B cell (primary cell): ENCODE measurements around the gene ATRIP. TPM values are rescaled to one million over a fixed set of nuclear protein-coding genes. Genes with fewer than 3 reads are reported as not detected.
"Not testable (repeated sequence)": the region's sequence is repeated elsewhere in the genome, so short reads cannot be mapped to it uniquely, and the experiment has no call there.

Experiments used
- ATAC-seq: fragments of 200-7000 bp; cut with Tn5 transposase; one replicate; pipeline ENCODE4 v1.10.0; 2021; ENCODE audit warnings: low read depth, mild to moderate bottlenecking, moderate number of reproducible peaks, moderate library complexity
- CTCF ChIA-PET: fragments of 350-600 bp; sonication (Branson Sonifier 250); formaldehyde crosslinking; loops from one replicate; lab custom pipeline; 2021; ENCODE audit warnings: antibody characterized with exemption, inconsistent platforms; lab: Charles Lee
- POLR2A ChIA-PET: fragments of 350-600 bp; sonication (Branson Sonifier 250); formaldehyde crosslinking; loops from one replicate; lab custom pipeline; 2021; ENCODE audit warnings: antibody characterized with exemption; lab: Charles Lee
- DNase-seq: peaks from one replicate; pipeline ENCODE4 v3.0.0; 2013
- H2AFZ ChIP-seq: 2 replicates; pipeline ENCODE4 v1.6.1; 2012; ENCODE audit warnings: mild to moderate bottlenecking, low read depth, low read length; ENCODE audit not compliant: insufficient read depth, poor library complexity, severe bottlenecking
- H3K27ac ChIP-seq, 2 donors: 1 replicate in 1 of 2; 2 replicates in 1 of 2; pipeline ENCODE4 v1.5.1; 2012 to 2013; ENCODE audit warnings: low read length in 2 of 2, mild to moderate bottlenecking in 2 of 2, moderate library complexity in 1 of 2
- H3K27me3 ChIP-seq, 4 experiments: fragments of 200-600 bp in 1 of 4; sonication (generic) in 1 of 4; replicated peaks in 1 of 4; 1 replicate in 2 of 4; 2 replicates in 2 of 4; pipeline versions ENCODE4 v1.6.1 to v1.7.0; 2013 to 2016; ENCODE audit warnings: low read length in 3 of 4, mild to moderate bottlenecking in 2 of 4, mixed read lengths in 1 of 4, moderate library complexity in 1 of 4; ENCODE audit not compliant: insufficient read depth in 4 of 4, control insufficient read depth in 3 of 4; ENCODE audit errors: control extremely low read depth in 1 of 4
- H3K36me3 ChIP-seq, 2 experiments: replicated peaks in 1 of 2; 1 replicate in 1 of 2; 2 replicates in 1 of 2; pipeline versions ENCODE4 v1.6.1 to v1.7.1; 2013; ENCODE audit warnings: low read length in 1 of 2; ENCODE audit not compliant: insufficient read depth in 2 of 2, control insufficient read depth in 1 of 2; ENCODE audit errors: control extremely low read depth in 1 of 2, extremely low read depth in 1 of 2
- H3K4me1 ChIP-seq, 2 donors: fragments of 200-600 bp in 1 of 2; sonication (generic) in 1 of 2; 1 replicate in 1 of 2; 2 replicates in 1 of 2; pipeline versions ENCODE4 v1.5.1 to v1.6.1; 2013 to 2017; ENCODE audit warnings: low read length in 2 of 2; ENCODE audit not compliant: control insufficient read depth in 2 of 2, insufficient read depth in 2 of 2
- H3K4me2 ChIP-seq: replicated peaks from 2 replicates; pipeline ENCODE3; 2012; ENCODE audit warnings: mild to moderate bottlenecking, low read depth, low read length; ENCODE audit not compliant: poor library complexity, severe bottlenecking
- H3K4me3 ChIP-seq, 5 experiments: fragments of 200-600 bp in 1 of 5; sonication (generic) in 1 of 5; 1 replicate in 3 of 5; 2 replicates in 2 of 5; pipeline versions ENCODE4 v1.5.1 to v1.7.0; 2011 to 2016; ENCODE audit warnings: low read length in 4 of 5, mild to moderate bottlenecking in 4 of 5, low read depth in 2 of 5, control low read depth in 1 of 5, moderate library complexity in 1 of 5; ENCODE audit not compliant: insufficient read depth in 1 of 5; ENCODE audit errors: control extremely low read depth in 1 of 5, extremely low read depth in 1 of 5
- H3K79me2 ChIP-seq: fragments of 200-600 bp; sonication (generic); one replicate; pipeline ENCODE4 v1.6.0; 2016; ENCODE audit warnings: low read length; ENCODE audit not compliant: control insufficient read depth, insufficient read depth
- H3K9ac ChIP-seq: fragments of 200-600 bp; sonication (generic); 2 replicates; pipeline ENCODE4 v1.6.1; 2017; ENCODE audit warnings: mild to moderate bottlenecking, low read length, moderate library complexity
- H3K9me3 ChIP-seq, 3 donors: one replicate each; pipeline versions ENCODE4 v1.6.1 to v1.7.1; 2013; ENCODE audit warnings: low read length in 2 of 3; ENCODE audit not compliant: control insufficient read depth in 2 of 3, insufficient read depth in 1 of 3; ENCODE audit errors: control extremely low read depth in 1 of 3
- H4K20me1 ChIP-seq: 2 replicates; pipeline ENCODE4 v1.6.0; 2012; ENCODE audit warnings: mild to moderate bottlenecking, low read length; ENCODE audit not compliant: insufficient read depth, control insufficient read depth, poor library complexity, severe bottlenecking
- H3K27ac Mint-ChIP-seq: one replicate; pipeline ENCODE4 v1.8.0; 2021; ENCODE audit warnings: mixed read lengths
- H3K27me3 Mint-ChIP-seq: one replicate; pipeline ENCODE4 v1.8.0; 2021; ENCODE audit warnings: mixed read lengths
- H3K4me1 Mint-ChIP-seq: one replicate; pipeline ENCODE4 v1.8.0; 2021; ENCODE audit warnings: mixed read lengths
- H3K4me3 Mint-ChIP-seq: one replicate; pipeline ENCODE4 v1.8.0; 2021; ENCODE audit warnings: mixed read lengths
- H3K9me3 Mint-ChIP-seq: one replicate; pipeline ENCODE4 v1.8.0; 2022; ENCODE audit warnings: mixed read lengths; ENCODE audit not compliant: insufficient read depth
- CTCF ChIP-seq: fragments of 200-600 bp; IDR thresholded peaks from one replicate; pipeline ENCODE4 v1.8.0; 2022; ENCODE audit warnings: antibody characterized with exemption, mild to moderate bottlenecking
- EZH2 ChIP-seq: IDR thresholded peaks from 2 replicates; pipeline ENCODE4 v1.6.1; 2012; ENCODE audit warnings: borderline replicate concordance, low read depth, mild to moderate bottlenecking, moderate library complexity, low read length; ENCODE audit not compliant: insufficient read depth, poor library complexity, severe bottlenecking
- WGBS: methylation state at CpG from one replicate; pipeline ENCODE4 v1.1.5; 2013; ENCODE audit warnings: missing lambda C conversion rate; ENCODE audit not compliant: insufficient coverage; 5-methylcytosine and 5-hydroxymethylcytosine counted together
- intact Hi-C: fragments of 100-400 bp; cut with micrococcal nuclease; formaldehyde crosslinking; loops from one replicate; pipeline ENCODE4 v1.10.0; 2022
- polyA plus RNA-seq: library from polyadenylated mRNA; depleted of rRNA; stranded (reverse); fragments of >200 nt; gene quantifications from 2 replicates; pipeline ENCODE4 v1.2.3, GENCODE V29; 2012
- total RNA-seq, 2 donors: library from RNA; stranded (reverse); fragments of 120-200 nt in 1 of 2; gene quantifications; 1 replicate in 1 of 2; 2 replicates in 1 of 2; pipeline versions ENCODE4 v1.2.3 to v1.2.4, GENCODE V29; 2013 to 2022

ATRIP gene
- total and polyA plus RNA-seq, 2 donors (not counting 1 experiment from before 2014, with no cell fraction given), result 10.5 to 11.6 TPM

- H3K4me2 ChIP-seq, result no peak overlapping the region
- no peak overlapping the region for H3K27ac ChIP-seq
- no peak overlapping the region for H3K4me3 ChIP-seq
- Mint-ChIP-seq H3K4me3 (no peak overlapping the region), H3K9me3 (no peaks in the 10 kb centered on the region), H3K27me3 (peaks cover 8% of the 10 kb centered on the region), H3K27ac (no peak overlapping the region), H3K4me1 (no peaks in the 10 kb centered on the region)
- H3K36me3 ChIP-seq, result no peaks in the 10 kb centered on the region
- H2AFZ ChIP-seq, result no peak overlapping the region
- WGBS, result 69% methylated on average over 5 of the region's 6 CpGs
- peak; percentile 89 for ATAC-seq
- intact Hi-C loops, result loop anchor here (1.0 kb wide), 4 partner anchors 35 to 208 kb away; partner anchors contain the start of gene UQCRC1
- H3K9ac ChIP-seq, result no peak overlapping the region
- no peaks in the 10 kb centered on the region for H3K79me2 ChIP-seq
- no peaks in the 10 kb centered on the region for H3K4me1 ChIP-seq
- peaks cover 0 to under 1% (median 0%) of the 10 kb centered on the region in 4 experiments for H3K27me3 ChIP-seq
- POLR2A ChIA-PET, result interaction anchor here (0.7 to 1.0 kb wide), 2 partner anchors 35 to 161 kb away, joined by 3 to 5 read pairs; no protein-coding TSS in a partner anchor
- peak; percentile 83 for DNase-seq
- no peaks in the 10 kb centered on the region for H3K9me3 ChIP-seq
- no peak for TF ChIP-seq EZH2
- peak; percentile 93 for TF ChIP-seq CTCF
- no peaks in the 10 kb centered on the region for H4K20me1 ChIP-seq
- CTCF ChIA-PET, result interaction anchor here (0.6 to 8.0 kb wide), 71 partner anchors 8 to 1271 kb away, joined by 3 to 330 read pairs (median 4); partner anchors contain the start of genes ATRIP, CCDC51, IMPDH2 and NCKIPSD
Observed at GRCh38 chr3:48400824-48401433, 45.6 kb upstream of the ATRIP start.

- not testable (repeated sequence) for H3K27me3 Mint-ChIP-seq, H3K4me1 ChIP-seq, H3K36me3 ChIP-seq, ATAC-seq, H3K4me2 ChIP-seq, H3K9ac ChIP-seq, H3K9me3 ChIP-seq, H3K4me1 Mint-ChIP-seq, H3K79me2 ChIP-seq, H3K27me3 ChIP-seq, DNase-seq, H3K9me3 Mint-ChIP-seq, H4K20me1 ChIP-seq, H3K27ac Mint-ChIP-seq, H2AFZ ChIP-seq, H3K27ac ChIP-seq, H3K4me3 Mint-ChIP-seq, H3K4me3 ChIP-seq
- ChIA-PET POLR2A (interaction anchor here (0.7 to 1.0 kb wide), 2 partner anchors 35 to 162 kb away, joined by 3 to 5 read pairs; no protein-coding TSS in a partner anchor), CTCF (interaction anchor here (0.6 to 8.0 kb wide), 58 partner anchors 8 to 884 kb away, joined by 3 to 330 read pairs (median 5); partner anchors contain the start of genes ATRIP, CCDC51, NCKIPSD and NME6)
- WGBS, result over 99% methylated on average over 12 of the region's 12 CpGs
- intact Hi-C loops, result loop anchor here (1.0 kb wide), 4 partner anchors 35 to 208 kb away; partner anchors contain the start of gene UQCRC1
Observed at GRCh38 chr3:48401434-48401901, 45.1 kb upstream of the ATRIP start.
